ENCODE measurements around the gene MEIOB.

- TF ChIP-seq CTCF (IDR thresholded peaks at IDR 0.05) (no peak), REST (IDR thresholded peaks at IDR 0.05; ENCODE audit: low read depth, low read length) (no peak), MAX (IDR thresholded peaks at IDR 0.05; ENCODE audit: low read depth) (no peak), RFX5 (IDR thresholded peaks at IDR 0.05; ENCODE audit: low read length) (no peak), POLR2AphosphoS5 (IDR thresholded peaks at IDR 0.05; ENCODE audit: low read depth, low read length) (no peak), GATA2 (CRISPR knock-in tag; IDR thresholded peaks at IDR 0.05) (no peak), NRF1 (IDR thresholded peaks at IDR 0.05; ENCODE audit: low read depth, low read length) (no peak), MEF2A (IDR thresholded peaks at IDR 0.05; ENCODE audit: borderline replicate concordance, low read depth) (no peak), USF2 (IDR thresholded peaks at IDR 0.05; ENCODE audit: borderline replicate concordance, low read depth, low read length) (no peak), TAF1 (IDR thresholded peaks at IDR 0.05; ENCODE audit: borderline replicate concordance, low read depth, low read length) (no peak)
These were observed 5.9 kb downstream of the MEIOB start for GRCh38 chr16:1865902-1866690.

All from SK-N-SH (cell line).